Type B pancreatic cell (in vitro differentiated cells): ENCODE results near the gene MYCBP. TPM values are rescaled to one million over a fixed set of nuclear protein-coding genes. Genes with fewer than 3 reads are reported as not detected.

ENCODE experiments used
- DNase-seq: peaks from one replicate; pipeline ENCODE4 v3.0.0; 2021; ENCODE audit warnings: mixed read lengths; ENCODE audit not compliant: unreplicated experiment; ENCODE audit errors: extremely low spot score
- H3K27ac Mint-ChIP-seq: 2 replicates; pipeline ENCODE4 v1.8.0; 2021; ENCODE audit warnings: mild to moderate bottlenecking, mixed read lengths
- H3K27me3 Mint-ChIP-seq: 2 replicates; pipeline ENCODE4 v1.8.0; 2021; ENCODE audit warnings: mixed read lengths
- H3K36me3 Mint-ChIP-seq: 2 replicates; pipeline ENCODE4 v1.8.0; 2021; ENCODE audit warnings: mixed read lengths
- H3K4me1 Mint-ChIP-seq: one replicate; pipeline ENCODE4 v1.8.0; 2021; ENCODE audit warnings: mixed read lengths; ENCODE audit not compliant: unreplicated experiment
- H3K4me3 Mint-ChIP-seq: 2 replicates; pipeline ENCODE4 v1.8.0; 2021; ENCODE audit warnings: mild to moderate bottlenecking, mixed read lengths
- H3K9me3 Mint-ChIP-seq: 2 replicates; pipeline ENCODE4 v1.8.0; 2021; ENCODE audit warnings: mixed read lengths
- long read RNA-seq: library from polyadenylated mRNA; unstranded; transcript quantifications from one replicate; pipeline ENCODE4 v2.0.0, GENCODE V29; 2020
- total RNA-seq: library from RNA; stranded (reverse); gene quantifications from 2 replicates; pipeline ENCODE4 v1.2.1, GENCODE V29; 2021; ENCODE audit warnings: low replicate concordance
- TF ChIP-seq, protein P1 (sequence below): fragments of 200-600 bp; sonication (generic); conservative IDR thresholded peaks from 2 replicates; pipeline ENCODE4 v1.5.0; 2021; ENCODE audit warnings: antibody characterized with exemption, mild to moderate bottlenecking

MYCBP gene, protein sequence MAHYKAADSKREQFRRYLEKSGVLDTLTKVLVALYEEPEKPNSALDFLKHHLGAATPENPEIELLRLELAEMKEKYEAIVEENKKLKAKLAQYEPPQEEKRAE
- 20.0 and 29.6 TPM in 2 replicates for total RNA-seq
- long read RNA-seq, transcript MYCBP-201 (5 exons, 2,818 nt) = major isoform, 98 of 104 reads
- long read RNA-seq, partial matches to known transcripts = 2 of 104 reads
- long read RNA-seq, other reads (novel, unspliced or antisense) = 4 of 104 reads

DNA sequence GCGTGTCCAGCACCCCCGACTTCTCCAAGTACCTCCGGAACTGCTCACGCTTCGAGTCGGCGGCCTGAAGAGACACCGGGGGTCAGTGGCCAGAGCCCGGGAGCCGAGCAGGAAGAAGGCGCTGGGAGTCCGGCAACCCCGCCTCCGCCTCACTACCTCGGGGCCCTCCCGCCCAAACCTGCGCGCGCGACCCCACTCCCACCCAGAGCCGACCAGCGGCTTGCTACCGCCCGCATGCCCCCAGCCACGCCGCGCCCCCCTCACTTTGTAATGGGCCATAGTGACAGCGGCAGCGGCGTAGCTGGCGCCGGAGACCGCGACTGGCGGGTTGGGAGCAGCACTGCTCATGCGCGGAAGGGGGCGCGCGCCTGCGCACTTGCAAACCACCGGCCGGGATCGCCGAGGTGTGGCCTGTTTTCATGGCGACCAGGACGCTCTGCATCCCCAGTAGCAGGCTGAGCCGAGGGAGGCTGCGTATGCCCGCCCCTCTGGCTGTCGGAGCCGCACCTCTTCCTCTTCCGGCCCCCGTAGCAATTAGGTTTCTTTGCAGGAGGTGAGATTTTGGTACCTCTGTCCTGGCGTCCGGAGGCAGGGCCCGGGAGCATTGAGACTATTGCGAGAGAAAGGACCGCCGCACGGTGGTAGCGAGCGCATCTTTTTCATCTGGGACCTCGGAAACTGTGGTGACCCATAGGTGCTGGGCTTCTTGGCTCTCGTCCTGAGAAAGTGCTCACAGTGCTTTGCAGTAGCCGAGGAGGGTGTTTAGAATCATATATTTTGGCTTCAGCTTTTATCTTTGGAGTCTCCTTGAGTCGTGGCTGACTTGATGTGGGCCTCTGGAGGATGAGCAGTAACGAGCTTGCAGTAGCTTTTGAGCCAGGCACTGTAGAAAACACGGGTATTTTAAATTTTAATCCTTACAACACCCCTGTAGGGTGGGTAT, at the start of gene MYCBP:
Gene MYCBP (minus strand): TSS at position 322 of the 943 bp plus-strand sequence. CDS start 43 bp downstream, at position 279.
- Mint-ChIP-seq H3K27ac (peak within 1 kb of the TSS; percentile 80), H3K27me3 (no peaks in the 10 kb centered on the region), H3K4me1 (peaks cover 20% of the 10 kb centered on the region)

DNA sequence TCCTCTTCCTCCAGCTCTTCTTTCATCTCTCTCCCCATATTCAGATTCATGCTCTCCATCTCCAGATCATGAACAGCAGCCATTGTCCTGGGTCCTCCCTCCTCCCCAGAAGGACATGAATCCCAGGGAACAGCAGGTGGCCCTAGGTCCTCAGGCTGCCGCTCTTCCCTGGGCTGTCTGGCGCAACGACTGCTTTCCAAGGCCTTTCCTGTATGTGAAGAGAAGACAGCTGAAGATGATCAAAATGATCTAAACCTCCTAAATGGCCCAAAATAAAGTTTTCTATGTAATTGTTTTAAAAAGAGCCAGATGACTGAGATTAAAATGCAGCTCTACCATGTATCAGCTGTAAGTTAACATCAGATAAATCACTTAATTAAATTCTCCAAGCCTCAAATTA, 46.0 kb upstream of the MYCBP start:
- Mint-ChIP-seq H3K9me3 (no peaks in the 10 kb centered on the region), H3K4me3 (no peak overlapping the region), H3K4me1 (no peaks in the 10 kb centered on the region), H3K27ac (no peak overlapping the region), H3K36me3 (peaks cover 4% of the 10 kb centered on the region), H3K27me3 (no peaks in the 10 kb centered on the region)
- no peak for DNase-seq
- TF ChIP-seq, protein P1, sequence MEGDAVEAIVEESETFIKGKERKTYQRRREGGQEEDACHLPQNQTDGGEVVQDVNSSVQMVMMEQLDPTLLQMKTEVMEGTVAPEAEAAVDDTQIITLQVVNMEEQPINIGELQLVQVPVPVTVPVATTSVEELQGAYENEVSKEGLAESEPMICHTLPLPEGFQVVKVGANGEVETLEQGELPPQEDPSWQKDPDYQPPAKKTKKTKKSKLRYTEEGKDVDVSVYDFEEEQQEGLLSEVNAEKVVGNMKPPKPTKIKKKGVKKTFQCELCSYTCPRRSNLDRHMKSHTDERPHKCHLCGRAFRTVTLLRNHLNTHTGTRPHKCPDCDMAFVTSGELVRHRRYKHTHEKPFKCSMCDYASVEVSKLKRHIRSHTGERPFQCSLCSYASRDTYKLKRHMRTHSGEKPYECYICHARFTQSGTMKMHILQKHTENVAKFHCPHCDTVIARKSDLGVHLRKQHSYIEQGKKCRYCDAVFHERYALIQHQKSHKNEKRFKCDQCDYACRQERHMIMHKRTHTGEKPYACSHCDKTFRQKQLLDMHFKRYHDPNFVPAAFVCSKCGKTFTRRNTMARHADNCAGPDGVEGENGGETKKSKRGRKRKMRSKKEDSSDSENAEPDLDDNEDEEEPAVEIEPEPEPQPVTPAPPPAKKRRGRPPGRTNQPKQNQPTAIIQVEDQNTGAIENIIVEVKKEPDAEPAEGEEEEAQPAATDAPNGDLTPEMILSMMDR = no peak

More for the DNA sequence above, at the start of gene MYCBP:
- TF ChIP-seq, protein P1 = no peak
- peaks cover 8% of the 10 kb centered on the region for H3K36me3 Mint-ChIP-seq
- no peaks in the 10 kb centered on the region for H3K9me3 Mint-ChIP-seq
- H3K4me3 Mint-ChIP-seq = peak within 1 kb of the TSS; percentile 96
- peak; percentile 98 for DNase-seq

DNA sequence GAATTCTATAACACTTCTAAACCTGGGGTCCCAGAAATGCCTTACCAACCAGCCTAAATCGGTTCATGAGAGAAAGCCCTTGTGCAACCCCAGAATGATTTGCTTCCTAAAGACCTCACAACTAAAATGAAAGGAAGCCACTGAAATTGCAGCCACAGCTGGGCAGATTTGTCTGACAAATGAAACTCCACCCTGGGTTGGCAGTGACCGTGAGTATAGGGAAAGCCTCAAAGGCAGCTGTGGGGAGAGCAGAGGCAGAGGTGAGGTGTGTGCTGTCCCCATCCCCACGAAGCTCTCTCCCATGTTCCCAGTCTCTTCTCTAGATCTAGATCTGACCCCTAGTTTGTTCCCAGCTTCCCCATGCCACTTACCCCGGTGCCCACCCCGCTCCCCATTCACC, 45.4 kb upstream of the MYCBP start:
- Mint-ChIP-seq H3K4me3 (no peak overlapping the region), H3K27me3 (no peaks in the 10 kb centered on the region), H3K9me3 (no peaks in the 10 kb centered on the region), H3K36me3 (peaks cover 4% of the 10 kb centered on the region), H3K4me1 (no peaks in the 10 kb centered on the region), H3K27ac (no peak overlapping the region)
- TF ChIP-seq, protein P1 = no peak
- no peak for DNase-seq

DNA sequence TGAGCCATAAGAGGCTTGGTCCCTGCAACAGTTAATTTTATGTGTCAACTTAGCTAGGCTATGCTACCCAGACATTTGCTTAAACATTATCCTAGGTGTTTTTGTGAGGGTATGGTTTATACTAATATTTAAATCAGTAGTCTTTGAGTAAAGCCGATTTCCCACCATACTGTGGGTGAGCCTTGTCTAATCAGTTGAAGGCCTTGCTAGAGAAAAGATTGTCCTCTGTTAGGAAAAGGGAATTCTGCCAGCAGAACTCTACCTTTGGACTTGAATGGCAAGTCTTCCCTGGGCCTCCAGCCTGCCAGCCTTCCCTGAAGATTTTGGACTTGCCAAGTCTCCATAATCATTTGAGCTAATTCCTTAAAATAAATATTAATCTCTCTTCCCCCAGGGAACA, 44.6 kb upstream of the MYCBP start:
- Mint-ChIP-seq H3K27me3 (no peaks in the 10 kb centered on the region), H3K4me3 (no peak overlapping the region), H3K27ac (no peak overlapping the region), H3K9me3 (no peaks in the 10 kb centered on the region), H3K4me1 (no peaks in the 10 kb centered on the region), H3K36me3 (peaks cover 4% of the 10 kb centered on the region)
- no peak for DNase-seq
- TF ChIP-seq, protein P1 = no peak

DNA sequence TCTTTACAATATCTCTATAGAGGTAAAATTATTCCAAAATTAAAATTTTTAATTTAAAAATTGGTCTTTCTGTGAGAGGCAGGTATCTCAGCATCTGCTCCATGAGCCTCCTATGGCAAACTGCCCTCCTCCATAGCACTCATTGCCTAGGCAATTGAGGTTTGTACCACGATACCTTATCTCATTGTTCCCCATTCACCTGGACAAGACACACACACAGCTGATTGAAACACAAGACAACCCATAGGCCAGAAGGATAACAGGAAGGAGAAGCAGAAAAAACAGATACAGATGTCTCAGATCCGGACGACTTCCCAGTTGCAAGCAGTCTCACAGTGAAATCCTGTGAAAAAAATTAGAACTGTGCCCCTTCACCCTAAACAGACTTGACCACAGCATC, 44.2 kb upstream of the MYCBP start:
- Mint-ChIP-seq H3K9me3 (no peaks in the 10 kb centered on the region), H3K27me3 (no peaks in the 10 kb centered on the region), H3K4me1 (no peaks in the 10 kb centered on the region), H3K4me3 (no peak overlapping the region), H3K27ac (no peak overlapping the region), H3K36me3 (peaks cover 4% of the 10 kb centered on the region)
- DNase-seq = no peak
- TF ChIP-seq, protein P1 = no peak
